K562 (cell line): ENCODE measurements around the gene GOLGA2. TPM values are rescaled to one million over a fixed set of nuclear protein-coding genes. Genes with fewer than 3 reads are reported as not detected.

Source experiments
- CBX1 ChIP-seq: sonication (generic); IDR thresholded peaks from 2 replicates; pipeline ENCODE4 v1.6.1; 2016; ENCODE audit warnings: antibody characterized with exemption, low read depth, mild to moderate bottlenecking
- FOXA1 ChIP-seq: fragments of 450-650 bp; IDR thresholded peaks from 2 replicates; pipeline ENCODE4 v1.6.1; 2016; ENCODE audit warnings: mild to moderate bottlenecking, borderline replicate concordance
- HDAC1 ChIP-seq, 2 experiments: fragments of 450-650 bp; IDR thresholded peaks; 2 replicates each; pipeline ENCODE4 v1.6.1; 2016 to 2017; ENCODE audit warnings: inconsistent platforms in 1 of 2, mild to moderate bottlenecking in 1 of 2, moderate library complexity in 1 of 2
- HDAC2 ChIP-seq: fragments of 450-650 bp; IDR thresholded peaks from 2 replicates; pipeline ENCODE4 v1.6.1; 2016; ENCODE audit warnings: mild to moderate bottlenecking
- MBD2 ChIP-seq: sonication (generic); IDR thresholded peaks from 2 replicates; pipeline ENCODE4 v1.6.1; 2016; ENCODE audit warnings: low read depth, borderline replicate concordance
- RBM22 ChIP-seq: fragments of 200-400 bp; formaldehyde crosslinking; IDR thresholded peaks from 2 replicates; pipeline ENCODE4 v1.6.1; 2018; ENCODE audit warnings: low read length, low read depth; ENCODE audit not compliant: poor library complexity, severe bottlenecking
- SRSF1 ChIP-seq: fragments of 200-400 bp; formaldehyde crosslinking; IDR thresholded peaks from 2 replicates; pipeline ENCODE4 v1.6.1; 2017; ENCODE audit warnings: mild to moderate bottlenecking, low read depth, low read length, moderate library complexity
- TSC22D4 ChIP-seq: fragments of 450-650 bp; IDR thresholded peaks from 2 replicates; pipeline ENCODE4 v1.6.1; 2016; ENCODE audit warnings: missing genetic modification characterization, missing biosample characterization, control low read depth
- ZNF24 ChIP-seq: fragments of 450-650 bp; IDR thresholded peaks from 2 replicates; pipeline ENCODE4 v1.6.1; 2016
- ZNF644 ChIP-seq: fragments of 200-800 bp; sonication (Bioruptor generic); IDR thresholded peaks from 2 replicates; pipeline ENCODE4 v1.6.1; 2016; ENCODE audit warnings: low read depth, missing genetic modification characterization, missing compliant biosample characterization
- polyA plus RNA-seq, 8 experiments: library from polyadenylated mRNA; depleted of rRNA in 4 of 8; stranded (reverse) in 5 of 8; unstranded in 3 of 8; fragments of >200 nt; fragmentation: Nextera tagmentation in 2 of 8; fragmentation: Illumina TruSeq in 1 of 8; extraction: Ambion mirVana in 2 of 8; extraction: Trizol in 1 of 8; gene quantifications; 2 replicates each; pipeline versions ENCODE4 v1.2.1 to v1.2.3, GENCODE V29; 2011 to 2014; ENCODE audit warnings: inconsistent platforms in 1 of 8, missing spikeins in 1 of 8
- total RNA-seq, 7 experiments: library from RNA; depleted of rRNA in 6 of 7; stranded (reverse); fragments of >200 nt in 6 of 7; fragmentation: Illumina TruSeq in 2 of 7; extraction: Trizol in 2 of 7; gene quantifications; 2 replicates each; pipeline versions ENCODE4 v1.2.1 to v1.2.3, GENCODE V29; 2011 to 2021; ENCODE audit warnings: low replicate concordance in 1 of 7
- TF ChIP-seq, protein P1 (sequence below), 2 experiments: fragments of 450-650 bp in 1 of 2; sonication (generic) in 1 of 2; formaldehyde crosslinking in 1 of 2; IDR thresholded peaks in 1 of 2; conservative IDR thresholded peaks in 1 of 2; 2 replicates each; pipeline versions ENCODE4 v1.6.1 to v1.8.1; 2016 to 2023; ENCODE audit warnings: mild to moderate bottlenecking in 2 of 2, moderate library complexity in 2 of 2, inconsistent platforms in 1 of 2, missing genetic modification reagents in 1 of 2
- TF ChIP-seq, protein P2 (sequence below), 2 experiments: fragments of 450-650 bp; formaldehyde crosslinking in 1 of 2; IDR thresholded peaks; 2 replicates each; pipeline versions ENCODE4 v1.4.0 to v1.6.1; 2014 to 2020; ENCODE audit warnings: mild to moderate bottlenecking in 2 of 2, borderline replicate concordance in 1 of 2, low read depth in 1 of 2
- TF ChIP-seq, protein P3 (sequence below): fragments of 250-450 bp; sonication (Bioruptor Pico); IDR thresholded peaks from 2 replicates; pipeline ENCODE4 v1.4.0; 2020; ENCODE audit warnings: borderline replicate concordance
- TF ChIP-seq, protein P4 (sequence below): sonication (generic); formaldehyde crosslinking; IDR thresholded peaks from 2 replicates; pipeline ENCODE4 v1.8.0; 2022; ENCODE audit warnings: mild to moderate bottlenecking, missing genetic modification reagents

The GOLGA2 gene
- total and polyA plus RNA-seq, 9 of the 15 experiments (the other 6 are each of a cell fraction or from before 2014, with no cell fraction given) = 15.7 to 138 (median 76.0) TPM

DNA sequence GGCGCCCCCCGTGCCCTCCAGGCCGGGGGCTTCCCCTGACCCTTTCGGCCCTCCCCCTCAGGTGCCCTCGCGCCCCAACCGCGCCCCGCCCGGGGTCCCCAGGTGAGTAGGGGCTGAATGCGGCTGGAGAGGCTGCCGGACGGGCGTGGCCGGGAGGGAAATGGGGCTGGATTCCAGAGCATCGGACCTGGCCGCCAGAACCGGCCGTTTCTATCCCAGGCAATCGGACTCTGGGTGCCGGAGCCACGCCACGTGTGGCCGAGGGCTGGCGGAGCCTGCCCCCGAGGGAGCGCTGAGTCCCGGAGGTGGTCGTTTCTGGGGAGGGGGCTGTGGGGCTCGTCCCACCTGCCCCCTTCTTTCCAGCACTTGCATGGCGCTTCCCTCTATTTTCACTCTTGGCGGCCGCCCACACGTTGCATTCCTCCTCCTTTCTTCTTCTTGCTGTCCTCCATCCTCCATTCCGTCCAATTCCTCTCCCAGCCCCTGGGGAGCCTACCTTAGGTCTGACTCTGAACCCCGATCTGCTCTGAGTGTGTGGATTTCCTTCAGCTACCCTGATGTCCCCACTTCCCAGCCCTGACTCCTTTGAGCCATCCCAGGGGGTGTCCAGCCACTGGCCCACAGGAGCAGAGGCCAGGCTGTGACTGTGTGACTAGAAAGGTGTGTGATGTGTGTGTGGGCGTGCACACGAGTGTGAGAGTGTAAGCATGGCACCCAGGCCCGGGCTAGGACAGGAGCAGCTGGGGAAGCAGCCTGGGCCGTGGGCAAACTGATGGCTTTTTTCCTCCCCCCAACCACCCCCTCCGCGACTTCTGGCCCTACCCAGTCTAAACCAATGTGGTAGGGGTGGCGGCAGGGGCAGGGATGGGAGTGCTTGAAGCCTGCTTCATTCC lies 24.7 kb downstream of the GOLGA2 start (continued):
- TF ChIP-seq, protein P1, sequence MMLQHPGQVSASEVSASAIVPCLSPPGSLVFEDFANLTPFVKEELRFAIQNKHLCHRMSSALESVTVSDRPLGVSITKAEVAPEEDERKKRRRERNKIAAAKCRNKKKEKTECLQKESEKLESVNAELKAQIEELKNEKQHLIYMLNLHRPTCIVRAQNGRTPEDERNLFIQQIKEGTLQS (IDR thresholded peaks at IDR 0.05) = no peak
- TF ChIP-seq, protein P1 (CRISPR knock-in tag; conservative IDR thresholded peaks at IDR 0.05) = 0 out of 2 replicates have a peak, but pooled peaks have one; percentile 15
- TF ChIP-seq MBD2 (no peak), FOXA1 (no peak), ZNF644 (tag) (no peak), CBX1 (no peak), RBM22 (no peak), ZNF24 (no peak), HDAC2 (0 out of 2 replicates have a peak, but pooled peaks have one; percentile 17), SRSF1 (no peak), TSC22D4 (no peak), HDAC1 (IDR thresholded peaks at IDR 0.05) (peak in 1 of 2 experiments; percentile 70; a peak in 1 of 4 replicates)
- TF ChIP-seq, protein P2, sequence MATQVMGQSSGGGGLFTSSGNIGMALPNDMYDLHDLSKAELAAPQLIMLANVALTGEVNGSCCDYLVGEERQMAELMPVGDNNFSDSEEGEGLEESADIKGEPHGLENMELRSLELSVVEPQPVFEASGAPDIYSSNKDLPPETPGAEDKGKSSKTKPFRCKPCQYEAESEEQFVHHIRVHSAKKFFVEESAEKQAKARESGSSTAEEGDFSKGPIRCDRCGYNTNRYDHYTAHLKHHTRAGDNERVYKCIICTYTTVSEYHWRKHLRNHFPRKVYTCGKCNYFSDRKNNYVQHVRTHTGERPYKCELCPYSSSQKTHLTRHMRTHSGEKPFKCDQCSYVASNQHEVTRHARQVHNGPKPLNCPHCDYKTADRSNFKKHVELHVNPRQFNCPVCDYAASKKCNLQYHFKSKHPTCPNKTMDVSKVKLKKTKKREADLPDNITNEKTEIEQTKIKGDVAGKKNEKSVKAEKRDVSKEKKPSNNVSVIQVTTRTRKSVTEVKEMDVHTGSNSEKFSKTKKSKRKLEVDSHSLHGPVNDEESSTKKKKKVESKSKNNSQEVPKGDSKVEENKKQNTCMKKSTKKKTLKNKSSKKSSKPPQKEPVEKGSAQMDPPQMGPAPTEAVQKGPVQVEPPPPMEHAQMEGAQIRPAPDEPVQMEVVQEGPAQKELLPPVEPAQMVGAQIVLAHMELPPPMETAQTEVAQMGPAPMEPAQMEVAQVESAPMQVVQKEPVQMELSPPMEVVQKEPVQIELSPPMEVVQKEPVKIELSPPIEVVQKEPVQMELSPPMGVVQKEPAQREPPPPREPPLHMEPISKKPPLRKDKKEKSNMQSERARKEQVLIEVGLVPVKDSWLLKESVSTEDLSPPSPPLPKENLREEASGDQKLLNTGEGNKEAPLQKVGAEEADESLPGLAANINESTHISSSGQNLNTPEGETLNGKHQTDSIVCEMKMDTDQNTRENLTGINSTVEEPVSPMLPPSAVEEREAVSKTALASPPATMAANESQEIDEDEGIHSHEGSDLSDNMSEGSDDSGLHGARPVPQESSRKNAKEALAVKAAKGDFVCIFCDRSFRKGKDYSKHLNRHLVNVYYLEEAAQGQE (IDR thresholded peaks at IDR 0.05; ENCODE audit: borderline replicate concordance) = no peak
- TF ChIP-seq, protein P2 (CRISPR knock-in tag; IDR thresholded peaks at IDR 0.05; ENCODE audit: low read depth) = peak; percentile 66; the same call in 1 of the 2 replicates
- TF ChIP-seq, protein P3, sequence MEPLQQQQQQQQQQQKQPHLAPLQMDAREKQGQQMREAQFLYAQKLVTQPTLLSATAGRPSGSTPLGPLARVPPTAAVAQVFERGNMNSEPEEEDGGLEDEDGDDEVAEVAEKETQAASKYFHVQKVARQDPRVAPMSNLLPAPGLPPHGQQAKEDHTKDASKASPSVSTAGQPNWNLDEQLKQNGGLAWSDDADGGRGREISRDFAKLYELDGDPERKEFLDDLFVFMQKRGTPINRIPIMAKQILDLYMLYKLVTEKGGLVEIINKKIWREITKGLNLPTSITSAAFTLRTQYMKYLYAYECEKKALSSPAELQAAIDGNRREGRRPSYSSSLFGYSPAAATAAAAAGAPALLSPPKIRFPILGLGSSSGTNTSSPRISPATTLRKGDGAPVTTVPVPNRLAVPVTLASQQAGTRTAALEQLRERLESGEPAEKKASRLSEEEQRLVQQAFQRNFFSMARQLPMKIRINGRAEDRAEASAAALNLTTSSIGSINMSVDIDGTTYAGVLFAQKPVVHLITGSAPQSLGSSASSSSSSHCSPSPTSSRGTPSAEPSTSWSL = peak; percentile 89; the same call in 1 of the 2 replicates
- TF ChIP-seq, protein P4, sequence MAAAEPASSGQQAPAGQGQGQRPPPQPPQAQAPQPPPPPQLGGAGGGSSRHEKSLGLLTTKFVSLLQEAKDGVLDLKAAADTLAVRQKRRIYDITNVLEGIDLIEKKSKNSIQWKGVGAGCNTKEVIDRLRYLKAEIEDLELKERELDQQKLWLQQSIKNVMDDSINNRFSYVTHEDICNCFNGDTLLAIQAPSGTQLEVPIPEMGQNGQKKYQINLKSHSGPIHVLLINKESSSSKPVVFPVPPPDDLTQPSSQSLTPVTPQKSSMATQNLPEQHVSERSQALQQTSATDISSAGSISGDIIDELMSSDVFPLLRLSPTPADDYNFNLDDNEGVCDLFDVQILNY (CRISPR knock-in tag) = no peak
